ENCODE results near the gene GHR. TPM values are rescaled to one million over a fixed set of nuclear protein-coding genes. Genes with fewer than 3 reads are reported as not detected.

The GHR gene
- total and polyA plus RNA-seq, 2 of the 8 experiments (the other 6 are each of a cell fraction or from before 2014, with no cell fraction given), result 0.15 to 0.19 TPM

DNA sequence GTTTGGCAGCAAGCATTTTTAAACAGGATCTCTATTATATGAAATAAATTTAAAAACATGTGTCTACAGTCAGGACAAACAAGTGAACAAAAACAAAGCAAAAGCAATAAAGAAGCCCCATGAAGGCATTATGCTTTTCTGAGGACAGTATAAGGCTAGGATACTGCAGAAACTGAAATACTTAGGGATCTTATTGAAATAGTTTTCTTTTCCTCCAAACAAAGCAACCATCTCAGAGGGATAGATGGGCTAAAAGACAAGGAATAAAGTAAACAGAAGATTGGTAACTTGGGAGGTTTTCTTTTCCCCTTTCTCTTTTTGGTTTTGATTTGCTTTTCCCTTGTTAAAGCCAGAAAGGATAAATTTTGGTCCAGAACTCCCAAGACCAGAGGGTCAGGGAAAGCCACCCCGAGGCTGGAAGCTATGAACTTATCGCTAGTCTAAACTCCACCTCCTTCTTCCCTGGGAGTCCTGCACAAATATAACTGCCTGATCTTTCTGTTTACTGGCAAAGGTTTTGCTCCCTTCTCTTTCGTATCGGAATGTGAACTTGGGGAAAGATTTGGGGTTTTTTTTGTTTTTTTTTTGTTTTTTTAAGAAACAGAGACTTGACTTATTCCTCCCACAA, 164.0 kb downstream of the GHR start (continued):
- TF ChIP-seq SIX5 (IDR thresholded peaks at IDR 0.05; ENCODE audit: low read depth, low read length), result no peak

Measured in H1 (cell line).